NB4 (cell line): ENCODE data around the gene PKNOX2.

Experiments used
- MYC ChIP-seq: IDR thresholded peaks from 2 replicates; pipeline ENCODE4 v1.6.1; 2011; ENCODE audit warnings: low read depth, low read length
- POLR2A ChIP-seq: IDR thresholded peaks from 2 replicates; pipeline ENCODE4 v1.6.1; 2011; ENCODE audit warnings: mild to moderate bottlenecking; ENCODE audit not compliant: insufficient read length; ENCODE audit errors: extremely low read depth
- TF ChIP-seq, protein P1 (sequence below): IDR thresholded peaks from one replicate; pipeline ENCODE4 v1.5.1; 2012; ENCODE audit warnings: low read depth, low read length
- TF ChIP-seq, protein P2 (sequence below): IDR thresholded peaks from 2 replicates; pipeline ENCODE4 v1.6.1; 2011; ENCODE audit warnings: low read depth, low read length

DNA sequence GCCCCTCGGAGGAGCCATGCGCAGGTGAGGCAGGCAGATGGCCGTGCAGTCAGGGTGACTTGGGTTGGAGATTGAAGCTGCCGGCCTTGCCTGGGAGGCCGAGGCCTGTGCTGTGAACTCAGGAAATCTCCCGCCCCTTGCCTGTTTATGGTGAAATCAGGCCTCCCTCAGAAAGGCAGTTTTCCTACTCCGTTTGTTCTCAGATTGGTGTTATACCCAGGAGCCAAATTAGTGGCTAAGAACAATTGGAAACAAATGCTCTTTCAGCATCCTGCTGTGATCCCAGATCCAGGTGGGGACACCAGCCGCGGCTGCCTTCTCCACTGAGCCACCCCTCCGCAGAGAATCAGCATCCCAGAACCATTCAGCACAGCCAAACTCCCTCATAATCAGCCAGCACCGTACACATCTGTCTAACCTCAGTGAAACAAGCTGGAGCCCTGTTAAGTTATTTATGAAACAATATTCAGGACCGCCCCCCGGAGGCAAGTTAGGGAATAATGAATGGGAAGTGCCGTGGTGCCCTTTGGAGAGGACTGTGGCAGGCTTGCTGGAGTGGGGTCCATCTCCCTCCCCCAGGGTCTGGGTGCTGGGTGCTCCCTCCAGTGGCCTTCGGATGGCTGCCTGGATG lies 60.0 kb downstream of the PKNOX2 start:
- TF ChIP-seq MYC (no peak), POLR2A (no peak)
- TF ChIP-seq, protein P1, sequence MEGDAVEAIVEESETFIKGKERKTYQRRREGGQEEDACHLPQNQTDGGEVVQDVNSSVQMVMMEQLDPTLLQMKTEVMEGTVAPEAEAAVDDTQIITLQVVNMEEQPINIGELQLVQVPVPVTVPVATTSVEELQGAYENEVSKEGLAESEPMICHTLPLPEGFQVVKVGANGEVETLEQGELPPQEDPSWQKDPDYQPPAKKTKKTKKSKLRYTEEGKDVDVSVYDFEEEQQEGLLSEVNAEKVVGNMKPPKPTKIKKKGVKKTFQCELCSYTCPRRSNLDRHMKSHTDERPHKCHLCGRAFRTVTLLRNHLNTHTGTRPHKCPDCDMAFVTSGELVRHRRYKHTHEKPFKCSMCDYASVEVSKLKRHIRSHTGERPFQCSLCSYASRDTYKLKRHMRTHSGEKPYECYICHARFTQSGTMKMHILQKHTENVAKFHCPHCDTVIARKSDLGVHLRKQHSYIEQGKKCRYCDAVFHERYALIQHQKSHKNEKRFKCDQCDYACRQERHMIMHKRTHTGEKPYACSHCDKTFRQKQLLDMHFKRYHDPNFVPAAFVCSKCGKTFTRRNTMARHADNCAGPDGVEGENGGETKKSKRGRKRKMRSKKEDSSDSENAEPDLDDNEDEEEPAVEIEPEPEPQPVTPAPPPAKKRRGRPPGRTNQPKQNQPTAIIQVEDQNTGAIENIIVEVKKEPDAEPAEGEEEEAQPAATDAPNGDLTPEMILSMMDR, result no peak
- TF ChIP-seq, protein P2, sequence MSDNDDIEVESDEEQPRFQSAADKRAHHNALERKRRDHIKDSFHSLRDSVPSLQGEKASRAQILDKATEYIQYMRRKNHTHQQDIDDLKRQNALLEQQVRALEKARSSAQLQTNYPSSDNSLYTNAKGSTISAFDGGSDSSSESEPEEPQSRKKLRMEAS, result no peak
